GM19238 (cell line): ENCODE results near the gene CDH13.

ENCODE experiments used
- DNase-seq: peaks from one replicate; pipeline ENCODE4 v3.0.0; 2011; ENCODE audit warnings: low spot score; ENCODE audit not compliant: insufficient read length

CDH13 gene

GRCh38 chr16:82782715-82783251, 156.0 kb downstream of the CDH13 start:
- DNase-seq: no peak

GRCh38 chr16:82783933-82784572, 157.3 kb downstream of the CDH13 start:
- no peak for DNase-seq

- DNase-seq: no peak
Observed at GRCh38 chr16:82784573-82784968, 157.8 kb downstream of the CDH13 start.

- no peak for DNase-seq
Observed at GRCh38 chr16:82788225-82788624, 161.5 kb downstream of the CDH13 start.

GRCh38 chr16:82788919-82789318, 162.2 kb downstream of the CDH13 start:
- DNase-seq: no peak

GRCh38 chr16:82792693-82793092, 165.9 kb downstream of the CDH13 start:
- DNase-seq: no peak

- no peak for DNase-seq
Observed at GRCh38 chr16:82793528-82794245, 166.9 kb downstream of the CDH13 start.

GRCh38 chr16:82796047-82796446, 169.3 kb downstream of the CDH13 start:
- no peak for DNase-seq

- no peak for DNase-seq
Observed at GRCh38 chr16:82801361-82801760, 174.6 kb downstream of the CDH13 start.

- no peak for DNase-seq
Observed at GRCh38 chr16:82805866-82806265, 179.1 kb downstream of the CDH13 start.

GRCh38 chr16:82807311-82807710, 180.5 kb downstream of the CDH13 start:
- no peak for DNase-seq

GRCh38 chr16:82808036-82808435, 181.3 kb downstream of the CDH13 start:
- DNase-seq: no peak

GRCh38 chr16:82810077-82810476, 183.3 kb downstream of the CDH13 start:
- DNase-seq: no peak

GRCh38 chr16:82814059-82814458, 187.3 kb downstream of the CDH13 start:
- no peak for DNase-seq

GRCh38 chr16:82819286-82819685, 192.5 kb downstream of the CDH13 start:
- DNase-seq: no peak

GRCh38 chr16:82820855-82821254, 194.1 kb downstream of the CDH13 start:
- no peak for DNase-seq

- DNase-seq: no peak
Observed at GRCh38 chr16:82824408-82824807, 197.6 kb downstream of the CDH13 start.

- no peak for DNase-seq
Observed at GRCh38 chr16:82829301-82829700, 202.5 kb downstream of the CDH13 start.

- DNase-seq: no peak
Observed at GRCh38 chr16:82830944-82831343, 204.2 kb downstream of the CDH13 start.

- no peak for DNase-seq
Observed at GRCh38 chr16:82832821-82833220, 206.1 kb downstream of the CDH13 start.

- DNase-seq: no peak
Observed at GRCh38 chr16:82833378-82833993, 206.7 kb downstream of the CDH13 start.

GRCh38 chr16:82834151-82834815, 207.5 kb downstream of the CDH13 start:
- no peak for DNase-seq
